Caco-2 (cell line): ENCODE results near the gene SCGB3A1. TPM values are rescaled to one million over a fixed set of nuclear protein-coding genes. Genes with fewer than 3 reads are reported as not detected.

Experiments used
- BruUV-seq: library from RNA; stranded (reverse); fragments of 400-500 nt; replicated peaks from 2 replicates; lab custom pipeline; 2021; lab: Mats Ljungman, UMichigan
- CTCF ChIA-PET: fragments of 300-600 bp; sonication (Branson Sonifier 250); formaldehyde crosslinking; loops from one replicate; lab custom pipeline; 2022; ENCODE audit warnings: antibody characterized with exemption; lab: Charles Lee
- POLR2A ChIA-PET: fragments of 300-600 bp; sonication (Branson Sonifier 250); formaldehyde crosslinking; loops from one replicate; lab custom pipeline; 2022; ENCODE audit warnings: antibody characterized with exemption; lab: Charles Lee
- DNase-seq, 2 experiments: peaks; one replicate each; pipeline versions ENCODE4 v3.0.0 to v3.0.0-alpha.2; 2020 to 2022
- H3K27me3 ChIP-seq: replicated peaks from 2 replicates; pipeline ENCODE4 v1.6.0; 2011; ENCODE audit warnings: low read length; ENCODE audit not compliant: control insufficient read depth, insufficient read depth
- H3K36me3 ChIP-seq: 2 replicates; pipeline ENCODE4 v1.5.1; 2011; ENCODE audit warnings: low read length; ENCODE audit not compliant: control insufficient read depth, insufficient read depth
- H3K4me1 ChIP-seq: fragments of 250-450 bp; sonication (Bioruptor Pico); 2 replicates; pipeline ENCODE4 v1.5.1; 2020; ENCODE audit warnings: mild to moderate bottlenecking
- H3K4me3 ChIP-seq: 2 replicates; pipeline ENCODE4 v1.5.1; 2011; ENCODE audit warnings: low read depth, mild to moderate bottlenecking, control low read depth, low read length
- H3K9me3 ChIP-seq: fragments of 250-450 bp; sonication (Bioruptor Pico); 2 replicates; pipeline ENCODE4 v1.5.1; 2020; ENCODE audit warnings: mild to moderate bottlenecking, moderate library complexity
- H3K27ac Mint-ChIP-seq: one replicate; pipeline ENCODE4 v1.8.0; 2022; ENCODE audit warnings: mixed read lengths; ENCODE audit not compliant: unreplicated experiment
- H3K27me3 Mint-ChIP-seq: one replicate; pipeline ENCODE4 v1.8.0; 2022; ENCODE audit warnings: mixed read lengths; ENCODE audit not compliant: insufficient read depth, unreplicated experiment
- H3K36me3 Mint-ChIP-seq: one replicate; pipeline ENCODE4 v1.8.0; 2022; ENCODE audit warnings: mild to moderate bottlenecking, mixed read lengths; ENCODE audit not compliant: insufficient read depth, unreplicated experiment
- H3K4me1 Mint-ChIP-seq: one replicate; pipeline ENCODE4 v1.8.0; 2022; ENCODE audit warnings: low read depth, mixed read lengths; ENCODE audit not compliant: unreplicated experiment
- H3K4me3 Mint-ChIP-seq: one replicate; pipeline ENCODE4 v1.8.0; 2022; ENCODE audit warnings: mild to moderate bottlenecking, moderate library complexity, mixed read lengths; ENCODE audit not compliant: unreplicated experiment
- H3K9me3 Mint-ChIP-seq: one replicate; pipeline ENCODE4 v1.8.0; 2022; ENCODE audit warnings: mixed read lengths; ENCODE audit not compliant: unreplicated experiment
- intact Hi-C: fragments of 100-400 bp; cut with micrococcal nuclease; formaldehyde crosslinking; loops from one replicate; pipeline ENCODE4 v1.10.0; 2022; ENCODE audit not compliant: unreplicated experiment
- total RNA-seq: library from RNA; stranded (reverse); gene quantifications from 2 replicates; pipeline ENCODE4 v1.2.3, GENCODE V29; 2022
- TF ChIP-seq, protein P1 (sequence below), 2 experiments: fragments of 200-600 bp in 1 of 2; IDR thresholded peaks; 1 replicate in 1 of 2; 2 replicates in 1 of 2; pipeline versions ENCODE4 v1.5.1 to v1.8.0; 2011 to 2022; ENCODE audit warnings: antibody characterized with exemption in 1 of 2, control low read depth in 1 of 2, inconsistent platforms in 1 of 2, low read depth in 1 of 2, low read length in 1 of 2, mild to moderate bottlenecking in 1 of 2, moderate library complexity in 1 of 2; ENCODE audit not compliant: insufficient read depth in 1 of 2, severe bottlenecking in 1 of 2, unreplicated experiment in 1 of 2

Gene SCGB3A1
- total RNA-seq, 1 experiment from 2014 or later, result not detected

DNA sequence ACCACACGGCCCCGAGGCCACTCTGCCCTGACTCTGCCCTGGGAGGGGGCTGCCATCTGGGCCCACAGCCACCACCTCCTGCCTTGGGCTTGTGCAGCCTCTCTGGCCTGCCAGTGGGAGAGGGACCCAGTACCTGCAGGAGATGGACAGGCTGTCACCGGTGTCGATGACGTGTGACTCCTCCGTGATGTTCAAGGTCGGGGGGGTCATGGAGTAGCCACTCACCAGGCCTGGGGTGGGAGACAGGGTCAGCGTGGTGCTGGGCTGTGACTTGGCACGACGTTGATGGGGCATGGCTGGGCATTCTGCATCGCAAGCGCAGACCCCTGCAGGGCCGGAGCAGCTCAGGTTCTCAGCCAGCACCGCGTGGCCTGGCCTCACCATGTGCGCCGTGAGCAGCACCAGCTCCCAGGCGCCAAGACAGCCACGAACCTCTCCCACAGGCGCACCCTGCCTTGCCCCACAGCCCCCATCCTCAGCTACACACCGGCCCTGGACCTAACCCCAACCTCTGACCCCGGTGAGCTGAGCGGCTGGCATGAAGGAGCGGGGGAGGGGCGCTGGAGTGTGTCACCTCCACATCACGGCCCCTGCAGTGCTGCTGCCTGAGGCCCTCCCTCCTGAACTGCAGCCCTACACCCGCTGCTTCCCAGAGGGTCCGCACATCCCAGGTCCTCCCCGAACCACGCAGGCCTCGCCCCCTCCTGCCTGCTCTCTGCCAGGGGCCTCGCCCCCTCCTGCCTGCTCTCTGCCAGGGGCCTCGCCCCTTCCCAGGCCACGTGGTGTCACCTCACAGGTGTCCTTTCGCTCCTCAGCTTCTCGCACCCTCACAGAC, 40.5 kb upstream of the SCGB3A1 start:
- H3K27me3 ChIP-seq, result no peaks in the 10 kb centered on the region
- H3K36me3 Mint-ChIP-seq, result no peaks in the 10 kb centered on the region
- H3K27me3 Mint-ChIP-seq, result no peaks in the 10 kb centered on the region
- CTCF ChIA-PET, result no interaction called here
- POLR2A ChIA-PET, result no interaction called here
- no peaks in the 10 kb centered on the region for H3K4me1 ChIP-seq
- BruUV-seq, result no TSS peak
- no peaks in the 10 kb centered on the region for H3K4me1 Mint-ChIP-seq
- no peaks in the 10 kb centered on the region for H3K36me3 ChIP-seq
- no peak overlapping the region for H3K4me3 ChIP-seq
- intact Hi-C loops, result no loop called here
- DNase-seq, result no peak
- H3K4me3 Mint-ChIP-seq, result no peak overlapping the region
- no peak overlapping the region for H3K27ac Mint-ChIP-seq
- H3K9me3 Mint-ChIP-seq, result no peaks in the 10 kb centered on the region
- TF ChIP-seq, protein P1, sequence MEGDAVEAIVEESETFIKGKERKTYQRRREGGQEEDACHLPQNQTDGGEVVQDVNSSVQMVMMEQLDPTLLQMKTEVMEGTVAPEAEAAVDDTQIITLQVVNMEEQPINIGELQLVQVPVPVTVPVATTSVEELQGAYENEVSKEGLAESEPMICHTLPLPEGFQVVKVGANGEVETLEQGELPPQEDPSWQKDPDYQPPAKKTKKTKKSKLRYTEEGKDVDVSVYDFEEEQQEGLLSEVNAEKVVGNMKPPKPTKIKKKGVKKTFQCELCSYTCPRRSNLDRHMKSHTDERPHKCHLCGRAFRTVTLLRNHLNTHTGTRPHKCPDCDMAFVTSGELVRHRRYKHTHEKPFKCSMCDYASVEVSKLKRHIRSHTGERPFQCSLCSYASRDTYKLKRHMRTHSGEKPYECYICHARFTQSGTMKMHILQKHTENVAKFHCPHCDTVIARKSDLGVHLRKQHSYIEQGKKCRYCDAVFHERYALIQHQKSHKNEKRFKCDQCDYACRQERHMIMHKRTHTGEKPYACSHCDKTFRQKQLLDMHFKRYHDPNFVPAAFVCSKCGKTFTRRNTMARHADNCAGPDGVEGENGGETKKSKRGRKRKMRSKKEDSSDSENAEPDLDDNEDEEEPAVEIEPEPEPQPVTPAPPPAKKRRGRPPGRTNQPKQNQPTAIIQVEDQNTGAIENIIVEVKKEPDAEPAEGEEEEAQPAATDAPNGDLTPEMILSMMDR (IDR thresholded peaks at IDR 0.05; ENCODE audit: insufficient read depth in 1 of 2, low read depth in 1 of 2, low read length in 1 of 2, severe bottlenecking in 1 of 2, unreplicated experiment in 1 of 2), result no peak
- no peaks in the 10 kb centered on the region for H3K9me3 ChIP-seq

DNA sequence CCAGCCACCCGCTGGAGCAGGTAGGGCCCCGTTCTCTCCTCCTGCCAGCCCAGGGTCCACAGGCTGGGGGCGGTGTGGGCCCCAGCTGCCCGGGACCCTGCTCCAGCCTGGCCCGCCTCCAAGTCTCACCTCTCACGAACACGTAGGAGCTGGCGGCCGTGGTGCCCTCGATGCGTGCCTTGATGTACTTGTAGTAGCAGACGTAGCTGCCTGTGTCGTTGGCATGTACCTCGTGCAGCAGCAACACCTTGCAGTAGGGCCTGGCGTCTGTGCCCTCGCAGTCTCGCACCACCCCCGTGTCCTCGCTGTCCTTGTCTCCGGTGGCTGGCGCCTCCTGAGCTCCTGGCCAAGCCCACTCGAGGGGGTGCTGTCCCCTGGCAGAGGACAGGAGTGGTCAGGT, 39.1 kb upstream of the SCGB3A1 start:
- H3K4me3 Mint-ChIP-seq, result no peak overlapping the region
- no TSS peak for BruUV-seq
- no peaks in the 10 kb centered on the region for H3K9me3 Mint-ChIP-seq
- no peaks in the 10 kb centered on the region for H3K4me1 Mint-ChIP-seq
- POLR2A ChIA-PET, result no interaction called here
- H3K27ac Mint-ChIP-seq, result no peak overlapping the region
- no peaks in the 10 kb centered on the region for H3K9me3 ChIP-seq
- H3K27me3 ChIP-seq, result no peaks in the 10 kb centered on the region
- TF ChIP-seq, protein P1 (IDR thresholded peaks at IDR 0.05; ENCODE audit: insufficient read depth in 1 of 2, low read depth in 1 of 2, low read length in 1 of 2, severe bottlenecking in 1 of 2, unreplicated experiment in 1 of 2), result no peak
- intact Hi-C loops, result no loop called here
- H3K36me3 ChIP-seq, result no peaks in the 10 kb centered on the region
- H3K4me3 ChIP-seq, result no peak overlapping the region
- CTCF ChIA-PET, result interaction anchor here (0.5 to 0.7 kb wide), 2 partner anchors 20 to 89 kb away, joined by 3 read pairs; no protein-coding TSS in a partner anchor
- DNase-seq, result no peak
- H3K4me1 ChIP-seq, result no peaks in the 10 kb centered on the region
- no peaks in the 10 kb centered on the region for H3K36me3 Mint-ChIP-seq
- H3K27me3 Mint-ChIP-seq, result no peaks in the 10 kb centered on the region

DNA sequence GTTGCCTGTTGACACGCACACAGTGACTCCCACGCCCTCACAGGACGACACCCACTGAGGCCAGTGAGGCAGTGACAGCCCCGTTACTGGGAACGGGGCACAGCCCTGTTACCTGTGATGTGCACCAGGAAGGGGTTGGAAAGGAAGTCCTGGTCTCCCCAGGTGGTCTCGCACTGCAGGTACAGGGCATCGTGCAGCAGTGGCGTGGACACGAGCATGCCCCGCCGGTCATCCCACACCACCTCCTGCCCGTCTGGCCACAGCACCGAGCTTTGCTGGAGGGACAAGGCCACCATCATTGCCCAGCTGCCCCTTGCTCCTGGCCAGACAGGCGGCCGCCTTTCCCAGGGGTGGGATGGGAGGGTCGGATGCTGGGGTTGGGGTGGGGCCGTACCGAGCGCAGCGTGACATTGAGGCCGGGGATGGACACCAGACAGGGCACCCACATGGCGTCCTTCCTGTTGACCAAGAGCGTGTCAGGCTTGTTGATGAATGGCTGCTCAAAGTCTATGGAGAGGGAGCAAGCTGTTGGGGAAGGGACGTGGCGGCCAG, 38.6 kb upstream of the SCGB3A1 start:
- H3K27me3 ChIP-seq, result no peaks in the 10 kb centered on the region
- POLR2A ChIA-PET, result no interaction called here
- no peak overlapping the region for H3K4me3 ChIP-seq
- BruUV-seq, result no TSS peak
- TF ChIP-seq, protein P1 (IDR thresholded peaks at IDR 0.05; ENCODE audit: insufficient read depth in 1 of 2, low read depth in 1 of 2, low read length in 1 of 2, severe bottlenecking in 1 of 2, unreplicated experiment in 1 of 2), result no peak
- no peak for DNase-seq
- no peak overlapping the region for H3K27ac Mint-ChIP-seq
- CTCF ChIA-PET, result interaction anchor here (0.5 kb wide), 1 partner anchor 21 kb away, joined by 3 read pairs; no protein-coding TSS in a partner anchor
- H3K36me3 ChIP-seq, result no peaks in the 10 kb centered on the region
- H3K4me3 Mint-ChIP-seq, result no peak overlapping the region
- H3K9me3 ChIP-seq, result no peaks in the 10 kb centered on the region
- no peaks in the 10 kb centered on the region for H3K4me1 Mint-ChIP-seq
- no peaks in the 10 kb centered on the region for H3K27me3 Mint-ChIP-seq
- no peaks in the 10 kb centered on the region for H3K36me3 Mint-ChIP-seq
- no peaks in the 10 kb centered on the region for H3K9me3 Mint-ChIP-seq
- no peaks in the 10 kb centered on the region for H3K4me1 ChIP-seq
- intact Hi-C loops, result no loop called here
